Stimulated activated CD8-positive, alpha-beta memory T cell treated with anti-CD3 and anti-CD28 coated beads, Interleukin-7, amount 100 ng/mL, for 24 hours (primary cell): ENCODE results near the gene CNTNAP2.

Source experiments
- DNase-seq: peaks from one replicate; pipeline ENCODE4 v3.0.0-alpha.2; 2020; ENCODE audit warnings: low read depth

Gene CNTNAP2

DNA sequence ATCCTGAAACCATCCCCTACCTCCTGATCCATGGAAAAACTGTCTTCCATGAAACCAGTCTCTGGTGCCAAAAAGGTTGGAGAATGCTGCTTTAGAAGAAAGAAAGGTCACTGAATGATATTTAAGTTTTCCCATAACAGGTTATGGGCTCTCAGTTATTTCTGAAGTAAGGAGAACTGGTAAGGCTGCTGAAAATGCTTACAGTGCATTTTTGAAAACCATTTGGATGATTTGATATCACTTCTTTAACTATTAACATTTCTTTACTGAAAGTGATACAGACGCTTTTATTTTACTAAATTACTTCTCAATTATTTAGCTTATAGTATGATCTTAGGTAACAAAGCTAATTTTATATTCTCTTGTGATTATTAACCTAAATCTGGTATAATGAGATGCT is 1379.6 kb downstream of the CNTNAP2 start:
- no peak for DNase-seq

DNA sequence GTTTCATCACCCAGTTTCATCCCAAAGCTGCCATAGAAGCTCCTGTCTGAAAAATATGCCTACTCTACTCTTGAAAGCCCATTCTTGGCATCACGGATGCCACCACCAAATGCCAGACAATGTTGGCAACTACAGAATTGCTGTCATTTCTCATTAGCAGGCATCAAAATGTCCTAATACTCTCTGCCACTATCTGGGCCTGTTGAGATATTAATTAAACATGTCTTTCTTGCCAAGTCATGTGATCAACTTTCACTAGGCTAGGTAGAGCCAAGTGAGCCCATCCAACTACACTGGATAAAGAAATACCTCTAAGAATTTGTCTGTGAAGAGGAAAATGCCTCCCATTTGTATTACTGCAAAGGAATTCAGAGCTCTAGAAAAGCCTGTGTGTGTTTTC is 1380.6 kb downstream of the CNTNAP2 start:
- no peak for DNase-seq

DNA sequence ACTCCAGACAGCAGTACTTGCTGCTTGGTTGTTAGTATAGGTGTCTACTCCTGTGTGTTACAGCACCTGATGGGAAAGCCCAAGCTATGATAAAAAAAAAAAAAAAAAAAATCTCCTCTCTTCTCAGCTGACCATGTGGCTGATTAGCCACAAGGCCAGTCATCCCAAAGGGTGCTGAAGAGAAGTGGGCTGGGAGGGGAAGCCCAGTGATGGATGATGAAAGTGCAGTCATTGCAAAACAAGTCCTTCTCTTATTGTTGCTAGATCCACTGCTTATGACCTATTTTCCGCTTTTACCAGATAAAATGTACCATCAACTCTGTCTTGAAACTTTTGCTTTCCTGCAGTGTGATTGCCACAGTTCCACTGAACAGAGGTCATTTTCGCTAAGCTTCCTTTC is 1381.5 kb downstream of the CNTNAP2 start:
- no peak for DNase-seq

DNA sequence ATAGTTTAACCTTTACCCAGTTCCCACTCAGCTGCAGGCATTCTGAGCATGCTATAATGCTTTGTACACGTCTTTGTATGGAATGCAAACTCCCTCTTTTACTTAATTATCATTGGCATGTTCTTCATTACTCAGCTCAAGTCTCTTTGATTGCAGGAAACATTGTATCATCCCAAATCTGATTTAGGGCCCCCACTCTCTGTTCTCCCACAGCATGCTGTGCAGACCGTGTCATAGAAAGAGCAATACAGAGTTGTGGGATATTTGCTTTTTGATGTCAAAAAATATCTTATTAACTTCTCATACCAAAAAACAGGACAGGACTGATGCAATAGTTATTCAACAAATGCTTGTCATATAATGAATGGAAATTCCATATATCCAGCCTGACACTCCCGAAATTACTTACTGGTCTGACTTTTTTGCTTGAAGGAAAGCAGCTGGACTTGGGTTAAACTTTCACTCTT is 1392.5 kb downstream of the CNTNAP2 start:
- DNase-seq: no peak

DNA sequence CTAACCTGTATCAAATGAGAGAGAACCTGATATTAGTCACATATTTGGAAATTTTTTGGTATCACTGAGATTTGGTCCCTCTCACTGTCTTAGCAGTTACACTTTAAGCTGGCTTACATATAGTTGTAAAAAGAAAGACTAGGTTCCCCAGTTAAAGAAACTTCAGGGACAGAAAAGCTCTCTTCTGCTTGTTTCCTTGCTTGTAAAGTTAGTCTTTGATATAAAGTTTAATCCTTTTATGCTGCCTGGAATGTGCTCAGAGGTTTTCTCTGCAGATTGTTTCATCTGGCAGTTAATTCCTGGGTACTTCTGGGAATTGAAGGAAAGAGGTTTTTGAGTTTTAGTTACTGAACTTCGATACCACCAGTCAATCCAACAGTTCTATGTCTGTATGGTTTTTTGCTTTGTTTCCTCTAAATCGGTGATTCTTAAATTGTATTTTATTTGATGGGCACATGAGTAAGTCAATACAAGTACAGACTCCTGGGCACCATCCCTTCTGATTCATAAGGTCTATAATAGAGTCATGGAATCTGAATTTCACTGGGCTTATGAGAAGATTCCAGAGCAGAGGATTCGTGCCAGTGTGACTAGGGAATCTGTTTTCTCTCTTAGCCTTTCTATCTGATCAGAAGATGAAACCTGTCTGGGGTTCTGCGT is 1393.1 kb downstream of the CNTNAP2 start:
- no peak for DNase-seq

DNA sequence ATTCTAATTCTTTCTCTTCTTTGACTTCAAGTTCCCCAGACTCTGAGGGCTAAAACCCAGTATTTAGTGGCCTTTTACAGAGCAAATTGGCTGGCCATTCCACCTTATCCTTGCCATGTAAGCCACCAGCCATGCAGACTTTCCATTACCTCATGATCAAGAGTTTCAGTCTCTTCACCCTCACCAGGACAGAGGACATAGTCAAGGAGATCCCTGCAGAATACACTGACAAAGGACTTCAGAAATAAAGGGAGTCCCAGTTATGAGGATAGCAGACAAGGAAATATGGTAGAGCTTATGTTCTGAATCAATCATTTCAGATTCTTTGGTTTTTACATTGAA is 1393.6 kb downstream of the CNTNAP2 start:
- no peak for DNase-seq

DNA sequence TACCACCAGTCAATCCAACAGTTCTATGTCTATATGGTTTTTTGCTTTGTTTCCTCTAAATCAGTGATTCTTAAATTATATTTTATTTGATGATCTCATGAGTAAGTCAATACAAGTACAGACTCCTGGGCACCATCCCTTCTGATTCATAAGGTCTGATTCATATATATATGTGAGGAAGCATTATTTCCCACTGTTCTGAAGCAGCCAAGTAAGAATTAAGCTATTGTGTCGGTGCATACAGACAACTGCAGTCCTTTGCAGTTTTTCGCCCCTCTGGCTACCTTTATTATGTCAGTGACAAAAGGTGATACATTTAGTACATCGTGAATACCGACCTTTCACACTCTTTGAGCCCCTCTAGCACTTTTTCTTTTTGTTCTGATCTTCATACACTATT is 1394.3 kb downstream of the CNTNAP2 start:
- no peak for DNase-seq

DNA sequence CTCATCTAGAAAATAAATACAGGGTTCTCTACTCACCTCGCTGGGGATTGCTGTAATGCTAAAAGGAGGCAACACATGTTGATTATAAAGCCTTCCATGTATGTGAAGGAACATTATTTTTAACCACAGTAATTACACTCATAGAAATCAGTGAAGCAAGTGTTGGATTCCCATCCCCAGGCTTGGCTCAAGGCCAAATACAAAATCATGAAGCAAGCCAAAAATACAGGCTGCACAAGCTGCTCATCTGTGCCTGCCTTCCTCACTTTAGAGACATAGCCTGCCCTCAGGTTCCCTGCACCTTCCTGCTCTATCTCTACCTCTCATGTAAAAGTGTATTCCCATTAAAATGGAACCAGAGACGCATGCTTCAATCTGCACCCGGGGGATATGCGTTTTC is 1396.8 kb downstream of the CNTNAP2 start:
- no peak for DNase-seq

DNA sequence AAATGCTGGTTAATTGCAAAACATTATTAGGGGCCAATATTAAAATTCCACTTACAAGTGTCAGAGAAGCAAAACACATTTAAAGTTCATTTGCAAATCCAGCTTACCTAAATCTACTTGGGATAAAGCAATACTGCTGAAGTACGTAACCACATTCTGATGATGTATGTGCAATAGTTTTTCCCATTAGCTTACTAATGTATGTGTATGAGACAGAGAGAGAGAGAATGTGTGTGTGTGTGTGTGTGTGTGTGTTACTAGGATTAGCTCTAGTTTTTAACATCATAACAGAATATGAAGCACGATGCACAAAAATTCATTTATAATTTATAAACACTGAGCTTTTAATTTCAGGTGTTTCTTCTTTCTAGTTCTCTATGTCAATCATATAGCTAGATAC is 1399.8 kb downstream of the CNTNAP2 start:
- DNase-seq: no peak

DNA sequence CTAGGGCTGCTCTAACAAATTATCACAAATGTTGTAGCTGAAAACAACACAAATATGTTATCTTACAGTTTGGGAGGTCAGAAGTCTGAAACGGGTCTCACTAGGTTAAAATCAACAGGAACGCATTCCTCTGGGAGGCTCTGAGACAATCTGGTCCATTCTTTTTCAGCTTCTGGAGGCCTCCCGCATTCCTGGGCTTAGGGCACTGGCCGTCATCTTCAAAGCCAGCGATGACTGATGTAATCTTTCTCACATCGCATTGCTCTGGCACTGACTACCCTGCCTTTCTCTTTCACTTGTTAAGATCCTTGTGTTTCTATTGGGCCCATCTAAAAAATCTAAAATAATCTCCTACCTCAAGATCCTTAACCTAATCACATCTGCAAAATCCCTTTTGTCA is 1402.5 kb downstream of the CNTNAP2 start:
- no peak for DNase-seq

DNA sequence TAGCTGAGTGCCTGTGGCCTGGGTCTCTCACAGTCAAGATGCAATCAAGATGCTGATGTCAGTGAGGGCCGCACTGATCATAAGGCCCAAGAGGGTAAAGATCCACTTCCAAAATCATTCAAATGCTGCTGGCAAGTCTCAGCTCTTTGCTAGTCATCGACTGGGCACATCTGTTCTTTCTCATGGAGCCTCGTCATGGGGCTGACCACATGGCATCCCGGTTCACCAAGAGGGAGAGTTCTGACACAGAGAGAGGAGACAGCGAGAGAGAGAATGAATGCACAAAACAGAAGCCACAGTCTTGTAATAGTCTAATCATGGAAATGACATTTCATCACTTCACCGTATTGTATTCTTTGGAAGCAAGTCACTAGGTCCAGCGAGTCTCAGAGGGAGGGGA is 1406.5 kb downstream of the CNTNAP2 start:
- no peak for DNase-seq

DNA sequence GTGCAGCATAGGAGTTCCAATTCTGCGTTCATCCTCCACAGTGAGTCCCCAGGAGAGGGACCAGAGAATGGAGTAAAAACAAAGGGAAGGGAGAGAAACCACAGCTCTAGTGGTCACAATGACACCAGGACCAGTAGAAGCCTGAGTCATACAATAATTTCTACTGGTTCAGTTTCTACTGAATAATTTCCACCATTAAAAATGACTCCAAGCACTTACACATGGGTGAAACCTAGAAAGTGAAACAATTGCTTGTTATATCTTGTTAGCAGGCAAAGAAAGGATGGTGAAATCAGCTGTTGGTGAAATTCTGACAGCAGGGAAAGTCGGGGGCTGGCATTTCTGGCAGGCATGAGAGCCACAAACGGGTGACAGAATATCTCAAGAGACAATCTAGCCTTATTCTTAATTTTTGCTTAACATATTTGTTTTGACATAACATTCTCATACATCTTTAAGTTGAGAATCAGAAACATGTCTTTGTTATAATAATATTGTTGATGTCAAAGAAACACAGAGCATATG is 1408.2 kb downstream of the CNTNAP2 start:
- DNase-seq: no peak

DNA sequence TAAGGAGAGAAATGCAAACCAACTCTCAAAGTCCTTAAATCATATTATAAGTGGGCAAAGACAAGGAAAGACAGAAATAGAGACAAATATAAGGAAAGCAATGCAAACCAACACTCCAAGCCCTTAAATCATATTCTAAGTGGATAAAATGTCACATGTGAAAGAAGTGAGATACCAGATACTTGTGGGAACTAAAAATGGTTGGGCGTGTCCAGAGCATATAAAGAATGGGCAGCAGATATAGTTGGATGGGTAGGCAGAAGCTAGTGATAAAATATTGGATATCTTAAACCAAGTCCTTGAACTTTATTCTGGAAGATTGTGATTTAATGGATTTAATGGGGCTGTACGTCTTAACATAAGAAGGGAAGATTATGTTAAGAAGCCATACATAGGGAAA is 1408.7 kb downstream of the CNTNAP2 start:
- no peak for DNase-seq

DNA sequence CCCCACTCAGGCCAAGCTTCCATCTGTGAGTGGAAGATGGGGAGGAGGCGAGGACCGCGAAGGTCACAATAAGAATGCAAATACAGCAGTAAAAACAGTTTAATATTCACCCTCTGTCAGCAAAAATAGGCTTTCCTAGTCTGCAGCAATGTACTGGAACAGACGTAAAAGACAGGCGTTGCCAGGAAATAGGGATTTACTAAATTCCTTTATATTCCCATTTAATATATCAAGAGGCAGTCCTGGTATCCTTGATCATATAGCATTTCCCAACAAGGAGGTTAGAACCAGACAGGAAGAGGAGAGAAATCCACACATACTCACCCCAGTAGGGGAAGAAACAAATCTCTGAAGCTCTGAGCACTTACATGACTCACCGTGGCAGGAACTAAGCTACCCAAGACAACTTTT is 1419.1 kb downstream of the CNTNAP2 start:
- DNase-seq: no peak

DNA sequence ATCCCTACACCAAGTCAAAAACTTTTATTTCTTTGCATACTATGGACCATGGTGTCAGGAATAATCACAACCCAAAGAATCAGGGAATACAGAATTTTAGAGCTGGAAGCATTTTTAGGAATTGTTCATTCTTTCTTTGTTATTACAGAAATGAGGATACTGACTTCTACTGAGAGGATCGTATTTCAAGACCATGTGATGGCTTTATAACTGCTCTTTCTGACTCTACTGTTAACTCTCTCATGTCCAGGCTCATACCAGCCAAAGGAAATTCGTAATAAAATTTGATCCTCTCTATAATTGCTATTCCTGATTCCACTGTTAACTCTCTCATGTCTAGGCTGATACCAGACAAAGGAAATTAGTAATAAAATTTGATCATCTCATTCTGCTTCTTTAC is 1423.1 kb downstream of the CNTNAP2 start:
- no peak for DNase-seq

DNA sequence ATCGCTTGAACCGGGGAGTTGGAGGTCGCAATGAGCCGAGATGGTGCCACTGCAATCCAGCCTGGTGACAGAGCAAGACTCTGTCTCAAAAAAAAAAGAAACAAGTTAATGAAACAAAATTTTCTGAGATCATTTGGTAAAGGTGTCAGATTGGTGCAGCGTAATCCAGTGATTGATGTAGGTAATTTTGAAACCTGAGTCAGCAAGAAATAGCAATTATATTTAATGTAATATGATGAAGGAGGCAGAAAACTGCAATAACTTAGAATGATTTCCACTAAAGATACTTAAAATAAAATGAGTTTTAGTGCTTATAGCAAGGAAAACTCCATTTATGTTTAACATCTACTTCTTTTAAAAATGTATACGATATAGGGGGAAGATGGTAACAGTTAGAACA is 1424.1 kb downstream of the CNTNAP2 start:
- no peak for DNase-seq

DNA sequence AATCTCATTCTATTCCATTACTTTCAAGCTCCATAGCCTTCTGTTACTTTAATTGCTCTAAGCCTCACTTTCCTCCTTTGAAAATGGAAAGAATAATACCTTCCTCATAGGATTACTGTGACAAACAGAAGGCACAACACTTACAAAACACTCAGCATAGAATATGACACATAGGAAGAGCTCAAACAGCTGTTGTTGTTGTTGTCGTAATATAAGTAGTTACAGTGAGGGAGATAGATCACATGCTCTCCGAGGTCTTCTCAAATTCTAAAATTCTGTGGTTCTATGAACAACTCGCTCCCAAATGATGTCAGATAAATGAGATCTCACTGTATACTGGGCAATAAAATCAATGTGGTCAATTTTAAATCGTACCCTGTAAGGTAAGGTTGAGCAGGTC is 1424.7 kb downstream of the CNTNAP2 start:
- no peak for DNase-seq

DNA sequence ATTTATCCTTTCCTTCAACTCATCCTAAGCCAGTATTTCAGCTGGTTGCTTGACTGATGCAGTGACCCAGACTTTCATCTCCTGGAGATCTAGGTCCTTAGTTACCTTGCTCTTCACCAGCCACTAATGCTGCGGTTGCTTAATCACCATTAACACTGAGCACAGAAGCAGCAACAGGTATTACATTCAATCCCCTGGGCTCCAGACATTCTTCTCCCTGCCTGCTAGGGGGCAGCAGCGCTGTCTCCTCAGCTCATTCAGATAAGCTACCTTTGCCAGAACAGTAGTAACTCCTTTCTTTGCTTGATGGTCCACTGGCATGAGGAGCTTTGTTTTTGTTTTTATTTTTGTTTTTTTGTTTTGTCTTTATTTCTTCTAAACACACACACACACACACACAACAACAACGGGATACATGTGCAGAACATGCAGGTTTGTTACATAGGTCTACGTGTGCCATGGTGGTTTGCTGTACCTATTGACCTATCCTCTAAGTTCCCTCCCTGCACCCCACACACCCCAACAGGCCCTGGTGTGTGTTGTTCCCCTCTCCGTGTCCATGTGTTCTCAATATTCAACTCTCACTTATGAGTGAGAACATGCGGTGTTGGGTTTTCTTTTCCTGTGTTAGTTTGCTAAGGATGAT is 1430.8 kb downstream of the CNTNAP2 start:
- no peak for DNase-seq

DNA sequence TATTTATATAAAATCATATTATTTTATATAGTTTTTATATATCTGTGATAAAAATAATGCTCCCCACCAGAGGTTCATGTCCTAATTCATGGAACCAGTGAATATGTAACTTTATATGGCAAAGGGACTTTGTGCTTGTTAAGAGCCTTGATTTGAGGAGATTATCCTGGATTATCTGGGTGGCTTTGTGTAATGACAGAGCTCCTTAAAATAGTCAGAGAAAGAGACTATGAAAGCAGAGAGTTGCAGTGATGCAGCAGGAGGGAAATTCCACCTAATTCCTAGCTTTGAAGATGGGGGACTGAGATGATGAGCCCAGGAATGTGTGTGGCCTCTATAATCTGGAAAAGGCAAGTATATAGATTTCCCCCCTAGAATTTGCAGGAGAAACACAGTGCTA is 1439.7 kb downstream of the CNTNAP2 start:
- no peak for DNase-seq

DNA sequence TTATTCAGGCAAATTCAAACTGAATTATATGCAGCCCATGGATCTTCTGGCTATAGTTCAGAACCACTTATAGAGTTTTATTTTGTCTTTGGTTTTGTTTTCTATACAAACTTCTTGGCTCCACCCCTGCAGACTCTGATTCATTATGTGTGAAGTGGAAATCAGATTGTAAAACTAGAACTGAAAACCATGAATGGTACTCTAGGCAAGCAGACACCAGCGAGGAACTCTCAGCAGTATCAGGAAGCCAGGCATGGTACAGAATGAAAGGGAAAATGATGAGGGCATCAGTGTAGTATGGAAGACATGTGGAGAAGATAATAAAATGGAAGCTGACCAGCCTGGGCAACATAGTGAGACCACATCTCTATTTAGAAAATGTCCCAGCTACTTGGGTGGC is 1447.1 kb downstream of the CNTNAP2 start:
- DNase-seq: no peak

DNA sequence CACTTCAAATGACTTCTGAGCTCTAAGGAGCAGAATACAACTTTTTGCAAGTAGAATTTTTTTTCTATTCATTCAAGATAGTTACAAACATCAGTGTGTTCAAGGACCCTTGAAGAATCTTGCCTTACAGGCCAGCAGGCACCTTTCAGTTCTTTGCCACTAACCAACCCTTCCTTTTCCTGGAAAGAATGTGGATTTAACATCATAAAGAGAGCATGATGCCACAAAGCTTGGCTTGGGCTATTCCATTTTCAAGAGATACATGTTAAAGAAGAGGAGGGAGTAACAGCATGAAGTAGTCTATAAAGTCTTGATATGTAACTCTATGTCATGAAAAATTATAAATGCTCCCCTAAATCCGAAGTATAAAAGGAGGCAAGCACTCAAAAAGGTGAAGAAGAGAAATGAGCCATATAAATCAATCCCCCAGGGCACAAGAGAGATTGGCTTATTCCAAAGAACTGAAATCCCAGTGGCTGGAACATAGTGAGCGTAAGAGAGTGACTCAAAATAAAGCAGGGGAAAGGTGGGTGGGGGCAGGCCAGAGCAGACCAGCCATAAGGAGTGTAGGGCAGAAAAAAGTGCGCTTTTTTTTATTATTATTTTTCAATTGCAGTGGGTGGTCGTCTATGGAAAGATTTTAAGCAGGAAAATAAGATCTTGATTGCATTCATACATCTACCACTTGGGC is 1448.3 kb downstream of the CNTNAP2 start:
- DNase-seq: no peak

DNA sequence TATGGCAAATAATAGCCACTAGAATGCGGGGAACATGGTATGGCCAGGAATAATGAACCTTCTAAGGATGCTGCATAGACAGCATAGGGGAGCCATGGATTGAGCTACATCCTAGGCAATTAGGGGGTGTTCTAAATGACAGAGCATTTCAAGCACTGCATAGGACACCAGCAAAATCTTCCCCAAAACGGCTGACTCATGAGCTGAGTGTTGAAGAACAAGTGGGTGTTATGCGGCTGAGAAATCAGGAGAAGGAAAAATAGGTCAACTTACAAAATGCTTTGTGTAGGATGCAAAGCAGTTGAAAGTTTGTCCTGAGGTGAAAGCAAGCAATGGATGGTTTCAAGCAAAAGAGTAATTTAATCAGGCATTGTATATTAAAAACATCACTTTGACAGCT is 1450.4 kb downstream of the CNTNAP2 start:
- no peak for DNase-seq

DNA sequence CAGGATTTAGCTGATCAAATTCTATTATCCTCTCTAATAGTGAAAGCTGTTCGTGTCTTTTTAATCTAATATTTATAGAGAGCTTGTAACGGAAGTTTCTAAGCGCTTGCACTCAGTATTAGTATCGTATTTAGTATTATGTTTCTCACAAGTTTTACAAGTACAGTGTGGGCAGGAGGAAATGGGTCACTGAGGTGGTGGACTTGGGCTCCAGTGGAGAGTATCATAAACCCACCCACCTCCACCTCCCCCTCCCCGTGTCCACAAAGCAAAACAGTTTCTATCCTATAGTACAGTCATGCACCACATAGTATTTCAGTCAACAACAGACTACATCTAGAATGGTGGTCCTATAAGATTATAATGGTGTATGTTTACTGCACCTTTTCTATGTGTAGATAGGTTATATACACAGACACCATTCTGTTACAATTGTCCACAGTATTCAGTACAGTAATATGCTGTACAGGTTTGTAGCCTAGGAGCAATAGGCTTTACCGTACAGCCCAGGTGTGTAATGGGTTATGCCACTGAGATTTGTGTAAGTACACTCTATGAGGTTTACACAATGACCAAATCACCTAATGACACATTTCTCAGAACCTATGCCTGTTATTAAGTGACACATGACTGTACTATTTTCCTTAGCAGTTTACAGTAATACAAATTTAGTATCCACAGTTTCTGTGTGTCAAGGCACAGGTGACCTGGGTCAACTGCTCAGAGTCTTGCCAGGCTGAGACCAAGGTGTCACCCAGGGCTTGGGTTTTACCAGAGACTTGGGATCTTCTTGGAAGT is 1452.7 kb downstream of the CNTNAP2 start:
- DNase-seq: no peak
